ENCODE measurements around the gene HCN2.

The HCN2 gene

GRCh38 chr19:658916-659839, 69.5 kb downstream of the HCN2 start:
- no peak for DNase-seq

GRCh38 chr19:660793-661426, 71.2 kb downstream of the HCN2 start:
- DNase-seq = no peak

- no peak for DNase-seq
Measured at GRCh38 chr19:661427-662196, 71.9 kb downstream of the HCN2 start.

GRCh38 chr19:662207-662961, 72.7 kb downstream of the HCN2 start:
- no peak for DNase-seq

- peak; percentile 96 for DNase-seq
Measured at GRCh38 chr19:662962-663681, 73.4 kb downstream of the HCN2 start, which contains the start of gene RNF126. TSS of gene RNF126 (minus strand) at chr19:663214. CDS start at chr19:663121, 93 bp downstream.

- DNase-seq = no peak
Measured at GRCh38 chr19:663682-664117, 74.0 kb downstream of the HCN2 start.

- peak; percentile 90 for DNase-seq
Measured at GRCh38 chr19:664913-665443, 75.3 kb downstream of the HCN2 start.
